SK-N-SH treated with all-trans-retinoic acid at 6 μM for 48 hours (cell line): Measurements from ENCODE around the gene MMUT.

ENCODE experiments used
- ARNTL ChIP-seq: fragments of 450-650 bp; formaldehyde crosslinking; IDR thresholded peaks from 2 replicates; pipeline ENCODE4 v1.5.0; 2020; ENCODE audit warnings: low read depth, mild to moderate bottlenecking, moderate library complexity, borderline replicate concordance
- CREB5 ChIP-seq: fragments of 250-450 bp; sonication (Bioruptor Pico); IDR thresholded peaks from 2 replicates; pipeline ENCODE4 v1.5.1; 2020; ENCODE audit warnings: low read depth, mild to moderate bottlenecking, moderate library complexity
- TF ChIP-seq, protein P1 (sequence below): fragments of 250-450 bp; sonication (Bioruptor Pico); IDR thresholded peaks from 2 replicates; pipeline ENCODE4 v1.8.0; 2021; ENCODE audit warnings: low read depth, mild to moderate bottlenecking, moderate library complexity, borderline replicate concordance

Gene MMUT

GRCh38 chr6:49384904-49385303 lies 78.1 kb downstream of the MMUT start (continued):
- TF ChIP-seq, protein P1, sequence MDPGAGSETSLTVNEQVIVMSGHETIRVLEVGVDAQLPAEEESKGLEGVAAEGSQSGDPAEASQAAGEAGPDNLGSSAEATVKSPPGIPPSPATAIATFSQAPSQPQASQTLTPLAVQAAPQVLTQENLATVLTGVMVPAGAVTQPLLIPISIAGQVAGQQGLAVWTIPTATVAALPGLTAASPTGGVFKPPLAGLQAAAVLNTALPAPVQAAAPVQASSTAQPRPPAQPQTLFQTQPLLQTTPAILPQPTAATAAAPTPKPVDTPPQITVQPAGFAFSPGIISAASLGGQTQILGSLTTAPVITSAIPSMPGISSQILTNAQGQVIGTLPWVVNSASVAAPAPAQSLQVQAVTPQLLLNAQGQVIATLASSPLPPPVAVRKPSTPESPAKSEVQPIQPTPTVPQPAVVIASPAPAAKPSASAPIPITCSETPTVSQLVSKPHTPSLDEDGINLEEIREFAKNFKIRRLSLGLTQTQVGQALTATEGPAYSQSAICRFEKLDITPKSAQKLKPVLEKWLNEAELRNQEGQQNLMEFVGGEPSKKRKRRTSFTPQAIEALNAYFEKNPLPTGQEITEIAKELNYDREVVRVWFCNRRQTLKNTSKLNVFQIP (CRISPR knock-in tag): no peak
- TF ChIP-seq CREB5: no peak
- TF ChIP-seq ARNTL (CRISPR knock-in tag): no peak
